Measurements from ENCODE around the gene OR6B1.
"Not testable (repeated sequence)": the region's sequence is repeated elsewhere in the genome, so short reads cannot be mapped to it uniquely, and the experiment has no call there.

The OR6B1 gene

GRCh38 chr7:143987513-143987912 lies 12.6 kb upstream of the OR6B1 start:
- H3K36me3 Mint-ChIP-seq, result no peaks in the 10 kb centered on the region
- H3K4me3 Mint-ChIP-seq, result no peak overlapping the region
- peaks cover 8% of the 10 kb centered on the region for H3K9me3 Mint-ChIP-seq
- peaks cover 7% of the 10 kb centered on the region for H3K4me1 Mint-ChIP-seq
- DNase-seq (ENCODE audit: low spot score in 2 of 2) (no peak), ATAC-seq (no peak)
- peak overlapping the region; percentile 57 for H3K27ac Mint-ChIP-seq

GRCh38 chr7:143988976-143989745 lies 11.0 kb upstream of the OR6B1 start:
- Mint-ChIP-seq H3K4me1 (peaks cover 7% of the 10 kb centered on the region), H3K4me3 (no peak overlapping the region), H3K36me3 (no peaks in the 10 kb centered on the region), H3K27ac (no peak overlapping the region), H3K9me3 (peaks cover 8% of the 10 kb centered on the region)
- no peak for DNase-seq (ENCODE audit: low spot score in 2 of 2)
- no peak for ATAC-seq

GRCh38 chr7:143992670-143993069 lies 7.5 kb upstream of the OR6B1 start:
- Mint-ChIP-seq H3K36me3 (no peaks in the 10 kb centered on the region), H3K4me1 (peaks cover 2% of the 10 kb centered on the region), H3K9me3 (peaks cover 8% of the 10 kb centered on the region), H3K27ac (no peak overlapping the region), H3K4me3 (no peak overlapping the region)
- DNase-seq (ENCODE audit: low spot score in 2 of 2) (no peak), ATAC-seq (no peak)

GRCh38 chr7:143993924-143994323 lies 6.2 kb upstream of the OR6B1 start:
- Mint-ChIP-seq H3K4me1 (no peaks in the 10 kb centered on the region), H3K4me3 (no peak overlapping the region), H3K9me3 (peaks cover 8% of the 10 kb centered on the region), H3K36me3 (no peaks in the 10 kb centered on the region), H3K27ac (no peak overlapping the region)
- DNase-seq (ENCODE audit: low spot score in 2 of 2) (no peak), ATAC-seq (no peak)

GRCh38 chr7:144001543-144001942 lies 1.4 kb downstream of the OR6B1 start:
- DNase-seq (ENCODE audit: low spot score in 2 of 2) (no peak), ATAC-seq (no peak)
- Mint-ChIP-seq H3K4me3 (no peak overlapping the region), H3K27ac (no peak overlapping the region), H3K9me3 (no peaks in the 10 kb centered on the region), H3K36me3 (no peaks in the 10 kb centered on the region), H3K4me1 (no peaks in the 10 kb centered on the region)

- Mint-ChIP-seq H3K9me3 (no peaks in the 10 kb centered on the region), H3K4me1 (no peaks in the 10 kb centered on the region)
These were observed 4.6 kb downstream of the OR6B1 start for GRCh38 chr7:144004703-144005102.

GRCh38 chr7:144006029-144006691 lies 6.0 kb downstream of the OR6B1 start:
- Mint-ChIP-seq H3K36me3 (no peaks in the 10 kb centered on the region), H3K9me3 (peaks cover 3% of the 10 kb centered on the region), H3K27ac (no peak overlapping the region), H3K4me3 (no peak overlapping the region), H3K4me1 (no peaks in the 10 kb centered on the region)
- no peak for ATAC-seq
- DNase-seq (ENCODE audit: low spot score in 2 of 2), result no peak

More at GRCh38 chr7:144004703-144005102, 4.6 kb downstream of the OR6B1 start:
- DNase-seq (ENCODE audit: low spot score in 2 of 2), result no peak
- no peaks in the 10 kb centered on the region for H3K36me3 Mint-ChIP-seq
- no peak for ATAC-seq
- H3K27ac Mint-ChIP-seq, result no peak overlapping the region
- H3K4me3 Mint-ChIP-seq, result no peak overlapping the region

GRCh38 chr7:144006692-144007042 lies 6.5 kb downstream of the OR6B1 start:
- no peaks in the 10 kb centered on the region for H3K36me3 Mint-ChIP-seq
- DNase-seq (ENCODE audit: low spot score in 2 of 2) (no peak), ATAC-seq (no peak)
- no peak overlapping the region for H3K4me3 Mint-ChIP-seq
- no peaks in the 10 kb centered on the region for H3K4me1 Mint-ChIP-seq
- H3K9me3 Mint-ChIP-seq, result peaks cover 3% of the 10 kb centered on the region
- no peak overlapping the region for H3K27ac Mint-ChIP-seq

- Mint-ChIP-seq H3K27ac (no peak overlapping the region), H3K9me3 (peaks cover 3% of the 10 kb centered on the region), H3K4me1 (no peaks in the 10 kb centered on the region), H3K4me3 (no peak overlapping the region), H3K36me3 (no peaks in the 10 kb centered on the region)
- ATAC-seq (no peak), DNase-seq (ENCODE audit: low spot score in 2 of 2) (no peak)
These were observed 9.2 kb downstream of the OR6B1 start for GRCh38 chr7:144009361-144009760.

- not testable (repeated sequence) for DNase-seq (ENCODE audit: low spot score in 2 of 2); H3K36me3 Mint-ChIP-seq
These were observed 9.9 kb downstream of the OR6B1 start for GRCh38 chr7:144010061-144010460.

GRCh38 chr7:144010821-144011220 lies 10.7 kb downstream of the OR6B1 start:
- not testable (repeated sequence) for H3K4me1 Mint-ChIP-seq; H3K27ac Mint-ChIP-seq; H3K4me3 Mint-ChIP-seq; ATAC-seq; H3K36me3 Mint-ChIP-seq; H3K9me3 Mint-ChIP-seq; DNase-seq (ENCODE audit: low spot score in 2 of 2)

More at GRCh38 chr7:144010061-144010460, 9.9 kb downstream of the OR6B1 start:
- H3K9me3 Mint-ChIP-seq, H3K4me1 Mint-ChIP-seq, ATAC-seq, H3K4me3 Mint-ChIP-seq, H3K27ac Mint-ChIP-seq: not testable (repeated sequence)

GRCh38 chr7:144011458-144012230 lies 11.5 kb downstream of the OR6B1 start:
- no peak overlapping the region for H3K27ac Mint-ChIP-seq
- no peaks in the 10 kb centered on the region for H3K4me1 Mint-ChIP-seq
- ATAC-seq, result no peak
- no peak overlapping the region for H3K4me3 Mint-ChIP-seq
- no peak for DNase-seq (ENCODE audit: low spot score in 2 of 2)
- H3K36me3 Mint-ChIP-seq, result no peaks in the 10 kb centered on the region
- peaks cover 3% of the 10 kb centered on the region for H3K9me3 Mint-ChIP-seq

- H3K4me3 Mint-ChIP-seq, result no peak overlapping the region
- no peak overlapping the region for H3K27ac Mint-ChIP-seq
- ATAC-seq (no peak), DNase-seq (ENCODE audit: low spot score in 2 of 2) (no peak)
- peaks cover 3% of the 10 kb centered on the region for H3K9me3 Mint-ChIP-seq
- no peaks in the 10 kb centered on the region for H3K4me1 Mint-ChIP-seq
- no peaks in the 10 kb centered on the region for H3K36me3 Mint-ChIP-seq
These were observed 17.9 kb downstream of the OR6B1 start for GRCh38 chr7:144018065-144018464.

- H3K4me1 Mint-ChIP-seq, result no peaks in the 10 kb centered on the region
- H3K36me3 Mint-ChIP-seq, result no peaks in the 10 kb centered on the region
- DNase-seq (ENCODE audit: low spot score in 2 of 2) (no peak), ATAC-seq (peak; percentile 44)
- H3K27ac Mint-ChIP-seq, result no peak overlapping the region
- H3K4me3 Mint-ChIP-seq, result no peak overlapping the region
- peaks cover 3% of the 10 kb centered on the region for H3K9me3 Mint-ChIP-seq
These were observed 19.3 kb downstream of the OR6B1 start for GRCh38 chr7:144019457-144019856.

- Mint-ChIP-seq H3K4me1 (no peaks in the 10 kb centered on the region), H3K9me3 (peaks cover 3% of the 10 kb centered on the region)
These were observed 20.2 kb downstream of the OR6B1 start for GRCh38 chr7:144020340-144020739.

More at GRCh38 chr7:144020340-144020739, 20.2 kb downstream of the OR6B1 start:
- no peak for DNase-seq (ENCODE audit: low spot score in 2 of 2)
- Mint-ChIP-seq H3K27ac (no peak overlapping the region), H3K36me3 (no peaks in the 10 kb centered on the region), H3K4me3 (no peak overlapping the region)
- ATAC-seq, result no peak
